ENCODE results near the gene RAPGEF4. TPM values are rescaled to one million over a fixed set of nuclear protein-coding genes. Genes with fewer than 3 reads are reported as not detected.

The RAPGEF4 gene
- total RNA-seq, 2 experiments from 2014 or later, result 0.85 to 1.3 TPM

GRCh38 chr2:173099271-173099670 lies 363.6 kb downstream of the RAPGEF4 start:
- H3K4me3 Mint-ChIP-seq, result no peak overlapping the region
- DNase-seq (no peak), ATAC-seq (no peak)
- peaks cover 2% of the 10 kb centered on the region for H3K27me3 Mint-ChIP-seq
- ChIA-PET POLR2A (no interaction called here), CTCF (no interaction called here)
- H3K4me1 Mint-ChIP-seq (ENCODE audit: low read depth), result peaks cover 7% of the 10 kb centered on the region
- TF ChIP-seq, protein P1, sequence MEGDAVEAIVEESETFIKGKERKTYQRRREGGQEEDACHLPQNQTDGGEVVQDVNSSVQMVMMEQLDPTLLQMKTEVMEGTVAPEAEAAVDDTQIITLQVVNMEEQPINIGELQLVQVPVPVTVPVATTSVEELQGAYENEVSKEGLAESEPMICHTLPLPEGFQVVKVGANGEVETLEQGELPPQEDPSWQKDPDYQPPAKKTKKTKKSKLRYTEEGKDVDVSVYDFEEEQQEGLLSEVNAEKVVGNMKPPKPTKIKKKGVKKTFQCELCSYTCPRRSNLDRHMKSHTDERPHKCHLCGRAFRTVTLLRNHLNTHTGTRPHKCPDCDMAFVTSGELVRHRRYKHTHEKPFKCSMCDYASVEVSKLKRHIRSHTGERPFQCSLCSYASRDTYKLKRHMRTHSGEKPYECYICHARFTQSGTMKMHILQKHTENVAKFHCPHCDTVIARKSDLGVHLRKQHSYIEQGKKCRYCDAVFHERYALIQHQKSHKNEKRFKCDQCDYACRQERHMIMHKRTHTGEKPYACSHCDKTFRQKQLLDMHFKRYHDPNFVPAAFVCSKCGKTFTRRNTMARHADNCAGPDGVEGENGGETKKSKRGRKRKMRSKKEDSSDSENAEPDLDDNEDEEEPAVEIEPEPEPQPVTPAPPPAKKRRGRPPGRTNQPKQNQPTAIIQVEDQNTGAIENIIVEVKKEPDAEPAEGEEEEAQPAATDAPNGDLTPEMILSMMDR (IDR thresholded peaks at IDR 0.05), result no peak
- no peak overlapping the region for H3K27ac Mint-ChIP-seq
- H3K9me3 Mint-ChIP-seq, result no peaks in the 10 kb centered on the region
- no peaks in the 10 kb centered on the region for H3K36me3 Mint-ChIP-seq (ENCODE audit: low read depth)
- intact Hi-C loops (cut with micrococcal nuclease), result loop anchor here (10.0 kb wide), 1 partner anchor 106 kb away; no protein-coding TSS in a partner anchor

DNA sequence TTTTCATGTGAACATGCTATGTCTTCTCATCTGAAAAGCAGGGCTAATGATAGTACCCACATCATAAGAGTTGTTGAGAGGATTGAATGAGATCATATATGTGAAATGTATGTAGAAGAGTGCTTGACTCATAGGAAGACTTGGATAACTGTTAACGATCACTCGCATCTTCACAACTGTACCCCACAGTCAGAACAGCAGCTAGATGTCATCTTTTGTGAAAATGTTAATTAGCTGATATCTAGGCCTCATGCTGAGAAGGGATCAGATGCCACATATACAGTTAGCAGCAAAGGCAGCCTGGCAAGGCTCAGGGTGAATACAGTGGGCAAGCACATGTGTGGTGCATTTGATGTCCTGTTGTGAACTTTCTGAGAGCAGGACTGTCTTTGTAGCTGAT lies 364.2 kb downstream of the RAPGEF4 start:
- CTCF ChIA-PET, result no interaction called here
- intact Hi-C loops (cut with micrococcal nuclease), result loop anchor here (10.0 kb wide), 1 partner anchor 105 kb away; no protein-coding TSS in a partner anchor
- Mint-ChIP-seq H3K4me1 (ENCODE audit: low read depth) (peaks cover 7% of the 10 kb centered on the region), H3K27me3 (peaks cover 2% of the 10 kb centered on the region), H3K27ac (no peak overlapping the region), H3K4me3 (no peak overlapping the region), H3K9me3 (no peaks in the 10 kb centered on the region), H3K36me3 (ENCODE audit: low read depth) (no peaks in the 10 kb centered on the region)
- POLR2A ChIA-PET, result interaction anchor here (0.9 kb wide), 1 partner anchor 10 kb away, joined by 3 read pairs; no protein-coding TSS in a partner anchor
- ATAC-seq (peak; percentile 42), DNase-seq (no peak)
- TF ChIP-seq, protein P1 (IDR thresholded peaks at IDR 0.05), result no peak

DNA sequence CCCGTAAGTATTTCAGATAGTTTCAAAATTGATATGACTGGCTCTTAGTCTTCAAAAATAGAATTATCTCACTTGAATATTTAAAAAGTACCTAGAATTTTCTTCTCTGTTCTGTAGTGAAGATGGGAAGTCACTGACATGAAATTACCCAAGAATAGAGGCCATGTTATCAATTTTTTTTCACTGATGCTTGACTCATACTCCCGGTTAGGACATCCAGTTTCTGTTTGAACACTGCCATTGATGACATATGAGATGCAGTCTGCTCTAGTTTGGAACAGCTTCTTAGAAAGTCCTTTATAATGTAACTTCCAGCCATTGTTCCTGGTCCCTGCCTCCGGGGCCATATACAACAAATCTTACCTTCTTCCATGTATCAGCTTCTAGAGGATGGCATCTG lies 366.0 kb downstream of the RAPGEF4 start:
- TF ChIP-seq, protein P1 (IDR thresholded peaks at IDR 0.05), result no peak
- Mint-ChIP-seq H3K27ac (no peak overlapping the region), H3K4me3 (no peak overlapping the region), H3K4me1 (ENCODE audit: low read depth) (peaks cover 7% of the 10 kb centered on the region), H3K9me3 (no peaks in the 10 kb centered on the region), H3K36me3 (ENCODE audit: low read depth) (no peaks in the 10 kb centered on the region), H3K27me3 (no peaks in the 10 kb centered on the region)
- POLR2A ChIA-PET, result no interaction called here
- DNase-seq (no peak), ATAC-seq (peak; percentile 80)
- CTCF ChIA-PET, result interaction anchor here (1.9 kb wide), 2 partner anchors 74 to 109 kb away, joined by 4 to 6 read pairs; no protein-coding TSS in a partner anchor
- intact Hi-C loops (cut with micrococcal nuclease), result no loop called here

Other genes starting within 250 kb of the RAPGEF4 start
- gene PDK1, start 179.8 kb upstream of the RAPGEF4 start, total RNA-seq, result 10 to 100 TPM; 65.8 to 70.7 TPM

Measured in activated CD8-positive, alpha-beta T cell treated with anti-CD3 and anti-CD28 coated beads for 36 hours (primary cell).